Astrocyte of the cerebellum (primary cell): ENCODE measurements around the gene PINLYP.

Experiments used
- DNase-seq: peaks from one replicate; pipeline ENCODE4 v3.0.0-alpha.2; 2011; ENCODE audit warnings: low read depth
- H3K4me3 ChIP-seq: 2 replicates; pipeline ENCODE4 v1.5.1; 2011; ENCODE audit warnings: mild to moderate bottlenecking, low read depth, low read length, moderate library complexity
- CTCF ChIP-seq: IDR thresholded peaks from 2 replicates; pipeline ENCODE4 v1.5.1; 2012; ENCODE audit warnings: low read length, low read depth, moderate library complexity, mild to moderate bottlenecking; ENCODE audit errors: missing control alignments
- in situ Hi-C: cut with HindIII; loops from 2 replicates; pipeline ENCODE4 v1.10.0; 2017; ENCODE audit warnings: low sequenced_read_pairs

The PINLYP gene

DNA sequence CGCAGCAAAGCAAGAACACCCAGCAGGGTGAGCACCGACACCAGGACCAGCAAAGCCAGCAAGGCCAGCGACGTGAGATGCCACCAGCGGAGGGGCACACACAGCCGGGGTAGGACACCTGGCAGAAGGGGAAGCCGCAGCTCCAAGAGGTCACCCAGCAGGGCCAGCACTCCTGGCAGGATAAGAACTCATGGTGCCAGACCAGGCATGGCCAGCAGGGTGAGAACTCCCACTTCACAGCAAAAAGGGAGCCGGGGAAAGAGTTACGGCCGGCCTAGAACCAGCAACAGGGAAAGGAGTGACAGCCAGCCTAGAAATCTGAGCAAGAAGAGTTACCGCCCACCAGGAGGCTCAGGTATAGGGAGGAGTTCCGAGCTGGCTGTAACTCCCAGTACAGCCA is 36.8 kb downstream of the PINLYP start:
- in situ Hi-C loops = no loop called here
- no peak overlapping the region for H3K4me3 ChIP-seq
- no peak for TF ChIP-seq CTCF
- DNase-seq = no peak

DNA sequence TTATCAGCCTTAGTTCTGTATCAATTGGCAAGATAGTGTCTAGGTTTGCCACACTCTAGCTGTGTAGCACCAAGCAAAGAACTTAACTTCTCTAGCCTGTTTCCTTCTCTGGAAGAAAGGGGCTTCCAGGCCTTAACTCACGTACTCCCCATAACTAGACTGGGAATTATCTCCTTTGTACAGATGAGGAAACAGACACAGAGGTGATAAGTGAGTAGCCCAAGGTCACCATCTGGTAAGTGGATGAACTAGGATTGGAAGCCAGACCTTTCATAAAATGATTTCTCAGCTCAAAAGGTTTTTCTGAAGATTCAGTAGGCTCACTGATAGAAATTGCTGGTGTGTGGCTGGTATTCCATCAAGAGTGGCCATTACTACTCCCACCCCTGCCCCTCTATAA is 40.7 kb downstream of the PINLYP start:
- TF ChIP-seq CTCF = no peak

GRCh38 chr19:43616954-43617353 is 41.4 kb downstream of the PINLYP start:
- TF ChIP-seq CTCF = no peak
- in situ Hi-C loops = no loop called here
- no peak overlapping the region for H3K4me3 ChIP-seq
- no peak for DNase-seq

More for the DNA sequence above, 40.7 kb downstream of the PINLYP start:
- H3K4me3 ChIP-seq = no peak overlapping the region
- no peak for DNase-seq
- in situ Hi-C loops = no loop called here

DNA sequence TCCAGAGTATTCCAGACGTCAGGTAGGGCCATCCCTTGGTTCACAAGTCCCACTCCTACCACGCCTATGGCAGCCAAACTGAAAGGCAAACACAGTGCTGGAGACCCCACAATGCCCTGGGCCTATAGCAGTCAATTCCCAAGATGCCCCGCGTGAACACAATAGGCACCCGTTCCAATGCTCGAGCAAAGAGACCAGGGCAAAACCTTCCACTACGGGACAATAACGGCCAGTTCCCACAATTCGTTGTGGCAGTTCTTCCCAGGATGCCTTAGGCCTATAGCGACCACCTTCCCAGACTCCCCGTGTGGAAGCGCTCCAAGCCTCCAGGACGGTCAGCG is 43.3 kb downstream of the PINLYP start:
- in situ Hi-C loops = no loop called here
- H3K4me3 ChIP-seq = peak overlapping the region; percentile 55
- no peak for DNase-seq
- TF ChIP-seq CTCF = no peak

GRCh38 chr19:43619262-43620060 is 43.9 kb downstream of the PINLYP start, which contains the start of gene ZNF428:
TSS of gene ZNF428 (minus strand) at chr19:43619629. CDS start at chr19:43614304, 5,325 bp downstream.
- TF ChIP-seq CTCF = no peak
- in situ Hi-C loops = no loop called here
- DNase-seq = peak; percentile 60
- peak within 1 kb of the TSS; percentile 55 for H3K4me3 ChIP-seq

DNA sequence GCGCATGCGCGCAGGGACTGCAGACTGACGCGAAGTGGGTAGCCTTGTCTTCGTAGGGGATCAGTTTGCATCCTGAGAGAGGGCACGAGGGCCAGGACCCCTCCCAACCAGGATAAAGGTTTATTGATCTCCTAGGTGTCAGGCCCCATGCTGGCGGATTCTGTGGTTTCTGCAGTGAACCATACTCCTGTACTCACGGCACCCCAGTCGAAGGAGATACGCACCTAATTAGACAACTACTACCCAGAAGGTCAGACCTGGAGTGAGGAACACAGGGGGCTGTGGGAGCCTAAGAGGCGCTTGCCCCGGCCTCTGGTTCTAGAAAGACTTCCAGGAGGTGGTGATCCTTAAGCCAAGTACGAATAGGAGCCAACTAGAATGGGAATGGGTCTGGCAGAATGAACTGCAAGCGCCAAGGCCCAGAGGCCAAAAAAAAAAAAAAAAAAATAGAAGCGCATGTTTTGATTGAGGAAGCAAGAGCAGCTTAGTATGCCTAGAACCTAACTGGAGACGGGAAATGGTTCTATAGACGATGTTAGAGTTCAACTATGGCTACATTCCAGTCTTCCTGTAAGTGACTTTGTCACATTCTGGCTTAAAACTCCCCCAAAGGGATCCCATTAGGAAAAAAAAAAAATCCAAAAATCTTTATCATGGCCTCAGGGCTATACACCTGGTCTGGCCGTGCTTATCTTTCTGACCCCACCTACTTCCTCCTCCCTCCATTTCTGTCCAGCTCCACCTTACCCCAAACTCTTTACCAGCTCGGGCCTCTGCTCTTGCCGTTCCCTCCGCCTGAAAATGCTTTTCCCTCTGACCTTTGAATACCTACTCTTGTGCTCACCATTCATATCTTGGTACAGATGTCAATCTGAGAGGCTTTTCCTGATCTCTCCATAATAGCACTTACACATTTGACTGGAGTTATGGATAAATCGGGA is 44.7 kb downstream of the PINLYP start:
- peak overlapping the region; percentile 55 for H3K4me3 ChIP-seq
- DNase-seq = no peak

More for the DNA sequence above, 44.7 kb downstream of the PINLYP start:
- TF ChIP-seq CTCF = no peak
- in situ Hi-C loops = no loop called here
